Measurements from ENCODE around the gene FBH1.

GRCh38 chr10:5968037-5968680 lies 78.1 kb downstream of the FBH1 start:
- TF ChIP-seq ELF4 (CRISPR knock-in tag; IDR thresholded peaks at IDR 0.05) (no peak), MAZ (CRISPR knock-in tag; conservative IDR thresholded peaks at IDR 0.05 in 1 of 2, IDR thresholded peaks at IDR 0.05 in 1 of 2) (no peak), ETS1 (conservative IDR thresholded peaks at IDR 0.05; ENCODE audit: control insufficient read depth, low read depth, low read length) (no peak)

Data from K562 (cell line).